GM19324 (cell line): Measurements from ENCODE around the gene RNF215.

Experiments used
- ATAC-seq: cut with Tn5 transposase; IDR thresholded peaks from one replicate; pipeline ENCODE4 v1.9.1; 2021; ENCODE audit warnings: mild to moderate bottlenecking, moderate library complexity; ENCODE audit not compliant: unreplicated experiment, low FRiP score

Gene RNF215

GRCh38 chr22:30386960-30387827, at the start of gene RNF215:
RNF215 (minus strand) TSS chr22:30387411; CDS start chr22:30387313, 98 bp downstream.
- ATAC-seq: peak; percentile 80

DNA sequence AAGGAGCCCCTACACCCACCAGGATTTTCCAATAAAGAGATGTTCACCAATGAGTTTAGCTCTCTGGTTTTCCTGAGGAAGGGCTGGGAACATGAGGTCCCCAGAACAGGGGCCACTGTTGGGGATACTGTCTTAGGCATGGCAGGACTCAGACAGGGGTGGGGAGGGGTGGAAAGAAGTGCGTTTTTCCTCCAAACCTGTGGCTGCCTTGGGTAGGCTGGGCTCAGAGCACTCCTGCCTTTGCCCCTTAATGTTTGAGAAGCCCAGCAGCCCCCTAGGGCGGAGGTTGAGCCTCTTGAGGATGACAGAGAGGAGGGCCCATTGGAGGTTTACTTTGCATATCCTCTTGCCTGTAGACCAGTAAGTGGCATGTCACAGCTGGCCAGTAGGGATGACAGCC, 49.0 kb upstream of the RNF215 start:
- ATAC-seq: no peak

GRCh38 chr22:30435674-30436126, 48.5 kb upstream of the RNF215 start:
- ATAC-seq: no peak

GRCh38 chr22:30434843-30435242, 47.6 kb upstream of the RNF215 start:
- ATAC-seq: no peak

DNA sequence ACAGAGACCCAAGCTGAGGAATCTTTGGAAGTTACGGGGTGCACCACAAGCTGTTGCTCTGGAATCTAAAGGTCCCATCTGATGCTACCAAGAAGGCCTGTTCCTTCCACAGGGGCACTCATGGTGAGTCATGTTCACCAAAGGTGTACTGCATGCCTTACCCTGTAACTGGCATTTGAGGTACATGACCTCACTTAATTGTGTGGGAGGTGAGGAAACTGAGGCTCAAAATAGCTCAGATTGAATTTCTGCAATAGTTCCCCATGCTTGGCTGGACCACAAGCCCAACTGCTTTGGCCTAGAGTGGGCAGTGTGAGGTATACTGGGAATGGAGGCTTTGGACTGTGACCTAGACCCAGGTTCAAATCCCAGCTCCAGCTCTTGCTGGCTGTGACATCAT, 46.6 kb upstream of the RNF215 start:
- no peak for ATAC-seq

DNA sequence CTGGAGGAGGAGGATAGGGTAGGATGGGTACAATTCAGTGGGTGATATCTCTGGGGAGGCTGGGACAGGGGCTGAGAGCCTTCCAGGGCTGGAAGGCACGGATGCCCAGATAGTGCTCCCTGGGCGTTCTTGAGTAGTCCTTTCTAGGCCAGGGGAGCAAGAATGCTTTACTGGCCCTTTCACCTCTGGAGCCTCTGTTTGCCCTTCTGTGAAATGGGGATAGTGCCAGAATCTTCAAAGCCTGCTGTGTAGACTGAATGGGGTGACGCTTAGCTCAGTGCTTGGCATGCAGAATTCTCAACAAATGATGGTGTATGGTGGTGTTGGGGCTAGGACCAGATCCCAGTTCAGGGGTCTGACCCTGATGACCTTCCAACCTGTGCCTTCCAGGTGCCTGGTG, 46.0 kb upstream of the RNF215 start:
- ATAC-seq: no peak

DNA sequence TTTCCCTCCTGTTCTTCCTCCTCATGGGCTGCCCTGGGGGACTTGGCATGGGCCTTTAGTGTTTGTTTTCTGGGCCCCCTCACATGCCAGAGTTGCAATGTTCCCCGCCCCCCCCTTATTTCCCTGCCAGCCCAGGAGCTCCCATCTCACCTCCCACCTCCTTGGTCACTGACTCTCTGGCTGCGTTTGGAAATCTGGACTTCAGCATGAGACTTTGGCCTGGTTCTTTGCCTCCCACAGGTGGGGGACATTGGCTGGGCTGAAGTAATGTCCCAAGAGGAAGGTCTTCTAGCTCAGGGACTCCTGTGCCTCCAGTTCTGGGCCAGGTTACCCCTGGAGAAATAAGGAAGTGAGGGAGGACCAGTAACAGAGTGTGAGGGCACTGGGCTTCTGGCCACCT, 45.3 kb upstream of the RNF215 start:
- ATAC-seq: no peak

DNA sequence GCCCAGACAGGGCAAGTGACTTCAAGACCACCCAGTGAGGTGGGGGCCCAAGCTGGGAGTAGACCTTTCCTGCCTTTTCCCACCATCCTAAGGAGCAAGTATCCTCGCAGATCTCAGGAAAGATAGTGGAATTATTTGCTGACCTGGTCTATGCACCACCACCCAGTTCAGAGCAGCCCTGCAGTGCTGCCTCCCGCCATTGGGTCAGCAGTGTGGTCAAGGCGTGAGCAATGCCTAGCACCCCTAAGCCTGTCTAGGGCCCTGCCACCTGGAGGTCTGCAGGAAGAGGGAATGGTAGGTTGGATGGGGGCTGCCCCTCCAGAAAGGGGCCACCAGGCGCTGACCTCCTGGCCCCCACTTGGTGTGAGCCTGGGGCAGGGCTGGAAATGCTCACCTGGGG, 44.9 kb upstream of the RNF215 start:
- ATAC-seq: no peak

DNA sequence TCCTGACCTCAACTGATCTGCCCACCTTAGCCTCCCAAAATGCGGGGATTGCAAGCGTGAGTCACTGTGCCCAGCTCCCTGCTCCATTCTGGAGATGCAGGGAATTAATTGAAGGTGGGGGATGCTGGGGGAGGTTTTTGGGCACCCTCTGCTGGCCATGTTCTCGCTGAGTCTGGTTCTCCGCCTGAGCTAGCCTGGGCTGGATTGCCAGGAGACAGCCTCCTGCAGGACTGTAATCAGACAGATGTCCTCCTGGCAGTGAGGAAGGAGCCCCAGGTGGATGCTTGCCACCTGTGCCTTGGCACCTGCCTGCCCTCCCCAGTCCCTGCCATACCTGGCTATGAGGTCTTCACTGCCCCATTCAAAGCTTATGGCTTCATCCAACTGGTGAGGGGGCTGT, 43.7 kb upstream of the RNF215 start:
- ATAC-seq: no peak

DNA sequence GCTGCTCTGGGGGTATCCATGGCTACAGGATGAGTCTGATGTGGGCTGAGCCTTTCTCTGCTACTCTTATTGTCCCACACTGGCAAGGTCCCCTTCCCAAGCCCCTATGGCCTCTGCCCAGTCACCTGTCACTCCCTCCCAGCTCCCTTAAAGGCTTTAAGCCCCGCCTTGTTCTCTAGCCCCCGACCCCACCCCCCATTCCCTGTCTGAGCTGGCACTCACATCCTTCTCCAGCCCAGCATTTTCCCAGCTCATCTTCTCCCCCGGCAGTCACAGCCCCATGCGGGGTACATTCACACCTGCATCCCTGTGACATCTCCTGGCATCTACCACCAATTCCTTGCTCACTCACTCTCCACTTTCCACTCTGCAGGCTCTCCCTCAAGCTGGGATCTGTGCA, 42.7 kb upstream of the RNF215 start:
- ATAC-seq: no peak

DNA sequence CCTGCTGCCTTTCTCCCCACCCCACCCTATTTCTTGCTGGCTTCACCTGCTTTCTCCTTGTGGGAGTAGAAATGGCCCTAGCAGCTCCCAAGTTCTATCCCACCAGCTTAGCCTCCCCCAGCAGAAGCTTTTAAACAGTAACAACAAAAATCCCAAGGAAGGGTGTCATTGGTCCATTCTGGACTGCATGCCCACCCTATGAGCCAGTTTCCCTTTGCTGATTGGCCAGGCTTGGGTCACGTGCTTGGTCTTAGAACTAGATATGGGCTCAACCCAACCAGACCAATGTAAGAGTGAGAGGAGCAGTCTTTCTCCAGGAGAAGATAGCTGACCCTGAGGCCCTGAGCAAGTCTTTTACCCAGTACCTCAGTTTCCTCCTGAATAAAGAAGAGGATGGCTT, 40.7 kb upstream of the RNF215 start:
- no peak for ATAC-seq

DNA sequence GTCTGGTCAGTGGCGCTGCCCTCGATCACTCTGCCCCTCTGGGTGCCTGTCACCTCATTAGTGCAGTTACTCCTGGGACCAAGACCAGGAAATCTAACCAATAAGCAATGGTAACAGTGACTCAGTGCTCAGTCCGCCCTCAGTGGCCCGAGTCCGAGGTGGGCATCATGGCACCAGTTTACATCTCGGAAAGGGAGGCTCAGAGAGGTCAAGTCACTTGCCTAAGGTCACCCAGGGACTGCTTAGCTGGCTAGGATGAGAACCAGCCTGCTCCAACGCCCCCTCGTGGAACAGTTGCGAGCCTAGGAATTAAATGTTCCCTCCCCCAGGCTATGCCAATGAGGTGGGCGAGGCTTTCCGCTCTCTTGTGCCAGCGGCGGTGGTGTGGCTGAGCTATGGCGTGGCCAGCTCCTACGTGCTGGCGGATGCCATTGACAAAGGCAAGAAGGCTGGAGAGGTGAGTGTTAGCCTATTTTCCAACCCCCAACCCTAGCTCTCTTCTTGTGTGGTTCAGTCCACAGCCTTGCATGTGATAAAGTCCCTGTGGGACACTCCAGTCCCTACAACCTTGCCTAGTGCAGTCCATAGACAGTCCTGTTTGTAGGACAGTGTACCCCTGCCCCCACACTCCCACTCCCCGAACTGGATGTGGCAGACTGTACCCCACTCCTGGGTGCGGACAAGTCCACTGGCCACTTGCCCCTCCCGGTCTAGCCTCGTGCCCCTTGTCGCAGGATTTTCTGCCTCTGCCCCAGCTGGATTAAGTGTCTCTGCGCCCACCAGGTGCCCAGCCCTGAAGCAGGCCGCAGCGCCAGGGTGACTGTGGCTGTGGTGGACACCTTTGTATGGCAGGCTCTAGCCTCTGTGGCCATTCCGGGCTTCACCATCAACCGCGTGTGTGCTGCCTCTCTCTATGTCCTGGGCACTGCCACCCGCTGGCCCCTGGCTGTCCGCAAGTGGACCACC, 39.5 kb upstream of the RNF215 start:
- no peak for ATAC-seq

- no peak for ATAC-seq
Measured at GRCh38 chr22:30425616-30426387, 38.6 kb upstream of the RNF215 start, which contains the start of gene MTFP1. MTFP1 (plus strand) TSS chr22:30425768; CDS start chr22:30425880, 112 bp downstream.

DNA sequence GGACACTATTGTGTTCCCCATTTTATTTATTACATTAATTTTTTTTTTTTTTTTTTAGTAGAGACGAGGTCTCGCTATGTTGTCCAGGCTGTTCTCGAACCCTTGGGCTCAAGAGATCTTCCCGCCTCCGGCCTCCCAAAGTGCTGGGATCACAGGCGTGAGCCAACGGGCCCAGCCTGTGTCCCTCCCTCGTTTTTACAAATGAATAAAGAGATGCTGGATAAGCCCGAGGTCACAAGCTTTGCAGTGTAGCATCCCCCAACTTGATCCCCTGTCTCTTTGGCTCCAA, 38.1 kb upstream of the RNF215 start:
- no peak for ATAC-seq

DNA sequence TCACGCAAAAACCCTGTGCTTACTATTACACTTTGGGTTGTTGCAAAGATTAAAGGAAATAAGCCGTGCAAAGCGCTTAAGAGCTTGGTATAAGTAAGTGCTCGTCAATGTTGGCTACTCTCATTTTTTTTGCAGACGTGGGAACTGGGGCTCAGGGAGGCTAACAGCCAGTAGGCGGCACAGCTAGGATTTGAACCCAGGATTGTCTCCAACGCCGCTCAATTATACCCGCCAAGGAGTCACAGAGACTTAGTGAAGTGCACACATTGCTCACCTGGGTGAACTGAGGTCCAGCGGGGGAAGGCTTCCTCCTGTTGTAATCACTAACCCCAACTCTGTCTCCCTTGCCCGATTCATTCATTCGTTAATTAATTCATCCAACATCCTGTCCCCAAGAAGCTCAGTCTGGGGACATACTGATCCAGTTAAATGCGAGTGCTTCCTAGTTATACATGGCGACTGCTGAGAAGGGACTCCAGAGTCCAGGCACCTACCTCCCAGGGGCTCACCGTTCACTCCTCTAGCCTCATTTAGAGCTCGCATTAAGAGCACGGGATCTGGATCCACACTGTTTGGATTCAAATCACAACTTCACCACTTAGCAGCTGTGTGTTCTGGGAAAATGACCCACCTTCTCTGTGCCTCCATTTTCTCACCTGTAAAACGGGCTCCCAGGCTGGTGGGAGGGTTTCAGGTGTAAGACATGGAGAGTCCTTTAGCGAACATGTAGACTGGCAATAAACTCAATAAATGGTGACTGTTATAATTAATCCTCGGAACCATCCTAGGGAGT, 37.5 kb upstream of the RNF215 start:
- ATAC-seq: no peak

GRCh38 chr22:30423959-30424533, 36.8 kb upstream of the RNF215 start:
- ATAC-seq: peak; percentile 92

DNA sequence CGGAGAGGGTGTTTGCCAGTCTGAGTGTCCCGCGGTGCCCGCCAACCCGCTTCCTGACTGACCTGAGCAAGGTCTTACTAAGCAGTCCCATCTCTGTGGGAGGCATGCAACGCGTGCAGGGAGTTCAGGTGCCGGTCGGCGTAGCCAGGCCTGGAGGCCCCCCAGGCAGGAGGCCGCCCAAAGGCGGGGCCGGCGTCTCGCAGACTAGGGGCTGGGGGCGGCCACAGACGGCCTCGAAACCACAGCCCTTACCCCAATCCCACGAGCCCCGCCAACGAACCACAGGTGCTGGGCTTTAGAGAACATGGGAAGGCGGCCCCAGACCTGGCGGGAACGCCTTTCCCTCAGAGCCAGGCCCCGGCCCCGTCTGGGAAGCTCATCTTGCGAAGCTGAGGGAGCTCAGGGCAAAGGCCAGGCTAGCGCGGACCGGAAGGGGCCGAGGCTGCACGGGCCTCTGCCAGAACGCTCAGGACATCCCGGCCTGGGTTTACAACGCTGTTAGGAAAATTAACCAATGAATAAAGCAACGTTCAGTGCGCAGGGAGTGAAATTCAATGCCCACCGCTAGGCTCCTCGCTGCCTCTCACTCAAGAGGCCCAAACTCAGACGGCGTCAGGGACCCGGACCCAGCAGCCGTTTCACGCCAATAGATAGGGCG, 36.2 kb upstream of the RNF215 start:
- ATAC-seq: peak; percentile 32

DNA sequence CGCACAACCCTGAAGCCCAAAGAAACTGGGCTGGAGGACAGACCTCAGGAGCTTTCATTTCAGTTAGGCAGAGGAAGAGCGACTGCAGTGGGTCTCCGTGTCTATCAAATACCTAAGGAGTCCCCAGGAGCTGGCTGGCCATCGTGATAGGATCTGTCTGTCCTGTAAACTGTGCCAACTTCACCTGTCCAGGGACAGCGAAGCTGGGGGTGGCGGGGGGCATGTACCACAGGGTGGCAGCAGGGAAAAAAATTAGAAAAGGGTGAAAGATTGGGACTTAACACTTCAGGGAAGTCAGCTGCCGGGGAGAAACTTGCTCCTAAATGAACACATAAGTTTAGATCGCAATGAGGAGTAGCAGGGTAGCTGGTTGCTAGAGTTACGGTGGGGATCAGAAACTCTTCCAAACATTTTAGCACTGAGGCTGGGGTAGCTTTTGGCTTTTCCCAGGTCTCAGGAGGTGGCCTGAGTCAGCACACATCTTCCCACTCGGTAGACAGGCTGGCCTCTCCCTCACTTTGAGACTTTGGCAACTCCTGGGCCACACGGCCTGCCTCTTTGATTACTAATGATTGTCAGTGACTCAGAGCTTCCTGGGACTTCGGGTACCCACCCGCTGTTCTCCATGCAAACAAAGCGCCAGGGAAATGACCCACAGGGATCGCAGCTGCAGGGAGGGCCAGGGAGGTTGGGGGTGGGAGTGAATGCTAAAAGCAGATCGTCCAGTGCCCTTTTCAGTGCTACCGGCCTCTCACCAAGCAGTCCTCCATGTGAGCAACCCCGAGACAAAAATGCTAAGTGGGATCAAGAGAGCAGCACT, 35.5 kb upstream of the RNF215 start:
- no peak for ATAC-seq
